Fibroblast of lung (primary cell): Measurements from ENCODE around the gene CHN2. TPM values are rescaled to one million over a fixed set of nuclear protein-coding genes. Genes with fewer than 3 reads are reported as not detected.

Experiments
- DNase-seq, 2 donors: peaks; one replicate each; pipeline versions ENCODE4 v3.0.0 to v3.0.0-alpha.2; 2010; ENCODE audit warnings: low read depth in 2 of 2
- H2AFZ ChIP-seq: 2 replicates; pipeline ENCODE4 v1.5.1; 2012; ENCODE audit warnings: low read length, control low read depth, inconsistent platforms
- H3K27ac ChIP-seq: 2 replicates; pipeline ENCODE4 v1.5.1; 2011; ENCODE audit warnings: low read length, control low read depth; ENCODE audit not compliant: insufficient read depth
- H3K27me3 ChIP-seq: 2 replicates; pipeline ENCODE4 v1.5.1; 2011; ENCODE audit warnings: mild to moderate bottlenecking, low read length; ENCODE audit not compliant: control insufficient read depth, insufficient read depth
- H3K36me3 ChIP-seq: 2 replicates; pipeline ENCODE4 v1.5.1; 2011; ENCODE audit warnings: low read length; ENCODE audit not compliant: control insufficient read depth, insufficient read depth
- H3K4me1 ChIP-seq: 2 replicates; pipeline ENCODE4 v1.5.1; 2011; ENCODE audit warnings: low read length; ENCODE audit not compliant: control insufficient read depth, insufficient read depth; ENCODE audit errors: extremely low read depth
- H3K4me2 ChIP-seq: 2 replicates; pipeline ENCODE4 v1.5.1; 2011; ENCODE audit warnings: low read length, control low read depth; ENCODE audit not compliant: insufficient read depth; ENCODE audit errors: extremely low read depth
- H3K4me3 ChIP-seq, 4 experiments: fragments of 200-600 bp in 1 of 4; sonication (generic) in 1 of 4; replicated peaks in 1 of 4; 2 replicates each; pipeline ENCODE4 v1.5.1; 2011 to 2016; ENCODE audit warnings: low read length in 4 of 4, low read depth in 3 of 4, mild to moderate bottlenecking in 3 of 4, control low read depth in 2 of 4, inconsistent platforms in 1 of 4, mixed read lengths in 1 of 4; ENCODE audit not compliant: insufficient read depth in 1 of 4; ENCODE audit errors: control extremely low read depth in 1 of 4
- H3K79me2 ChIP-seq: 2 replicates; pipeline ENCODE4 v1.5.1; 2012; ENCODE audit warnings: mild to moderate bottlenecking, low read length, inconsistent platforms; ENCODE audit not compliant: control insufficient read depth, insufficient read depth
- H3K9ac ChIP-seq: 2 replicates; pipeline ENCODE4 v1.5.1; 2011; ENCODE audit warnings: mild to moderate bottlenecking, low read length, control low read depth; ENCODE audit not compliant: insufficient read depth
- H3K9me3 ChIP-seq: 2 replicates; pipeline ENCODE4 v1.5.1; 2012; ENCODE audit warnings: low read depth, low read length; ENCODE audit not compliant: control insufficient read depth, insufficient read depth
- H4K20me1 ChIP-seq: 2 replicates; pipeline ENCODE4 v1.5.1; 2011; ENCODE audit warnings: low read length; ENCODE audit not compliant: control insufficient read depth, insufficient read depth; ENCODE audit errors: extremely low read depth
- EZH2 ChIP-seq: IDR thresholded peaks from 2 replicates; pipeline ENCODE4 v1.5.1; 2012; ENCODE audit warnings: low read length, control low read depth, mild to moderate bottlenecking; ENCODE audit errors: missing control alignments
- polyA plus RNA-seq, 2 donors: library from polyadenylated mRNA; depleted of rRNA in 1 of 2; stranded (reverse) in 1 of 2; unstranded in 1 of 2; fragments of >200 nt; gene quantifications; 2 replicates each; pipeline ENCODE4 v1.2.1, GENCODE V29; 2011 to 2012; ENCODE audit warnings: missing spikeins in 1 of 2
- total RNA-seq: library from RNA; depleted of rRNA; stranded (reverse); fragments of >200 nt; gene quantifications from 2 replicates; pipeline ENCODE4 v1.2.1, GENCODE V29; 2014
- TF ChIP-seq, protein P1 (sequence below), 2 donors: IDR thresholded peaks in 1 of 2; conservative IDR thresholded peaks in 1 of 2; 1 replicate in 1 of 2; 2 replicates in 1 of 2; pipeline ENCODE4 v1.5.1; 2011 to 2012; ENCODE audit warnings: low read length in 2 of 2, control low read depth in 1 of 2, inconsistent platforms in 1 of 2, low read depth in 1 of 2, mild to moderate bottlenecking in 1 of 2

CHN2 gene
- total and polyA plus RNA-seq, 2 donors (not counting 1 experiment from before 2014, with no cell fraction given): 0.33 to 0.53 TPM

DNA sequence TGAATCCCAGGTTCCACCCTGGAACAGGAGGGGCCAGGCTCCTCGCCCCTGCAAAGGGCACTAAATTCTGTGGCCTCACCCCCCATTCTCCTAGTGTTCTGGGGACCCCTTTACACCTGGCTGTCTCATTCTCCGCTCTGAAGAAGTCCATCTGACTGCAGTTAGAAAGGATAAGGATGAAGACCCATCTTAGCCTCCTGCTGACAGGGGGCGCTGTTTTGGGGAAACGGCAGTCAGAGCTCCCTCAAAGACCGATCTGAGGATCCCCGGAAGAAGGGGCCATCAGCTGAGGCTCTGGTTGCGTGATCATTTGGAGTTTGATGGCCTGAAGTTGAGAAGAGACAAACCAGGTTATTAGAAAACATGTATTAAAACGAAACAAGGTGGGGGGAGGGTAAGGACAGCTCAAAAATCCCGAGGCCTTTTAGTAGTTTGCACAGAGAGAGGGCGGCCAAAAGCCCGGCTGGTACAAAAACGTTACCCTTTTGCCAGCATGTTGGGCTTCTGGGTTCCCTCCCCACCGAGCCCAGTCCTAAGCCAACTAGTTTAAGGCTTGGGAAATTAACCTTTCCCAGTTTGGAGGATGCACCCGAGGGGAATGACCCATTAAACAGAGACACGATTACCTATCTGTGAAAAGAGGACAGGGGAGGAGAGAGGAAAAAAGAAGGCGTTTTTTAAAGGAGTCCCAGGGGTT, 102.8 kb downstream of the CHN2 start:
- Histone ChIP-seq H4K20me1 (no peaks in the 10 kb centered on the region), H3K36me3 (no peaks in the 10 kb centered on the region), H3K27me3 (no peaks in the 10 kb centered on the region), H2AFZ (no peak overlapping the region), H3K79me2 (no peaks in the 10 kb centered on the region), H3K4me1 (no peaks in the 10 kb centered on the region), H3K27ac (no peak overlapping the region), H3K4me2 (no peak overlapping the region), H3K4me3 (no peak overlapping the region), H3K9me3 (no peaks in the 10 kb centered on the region), H3K9ac (no peak overlapping the region)
- DNase-seq: no peak
- TF ChIP-seq, protein P1, sequence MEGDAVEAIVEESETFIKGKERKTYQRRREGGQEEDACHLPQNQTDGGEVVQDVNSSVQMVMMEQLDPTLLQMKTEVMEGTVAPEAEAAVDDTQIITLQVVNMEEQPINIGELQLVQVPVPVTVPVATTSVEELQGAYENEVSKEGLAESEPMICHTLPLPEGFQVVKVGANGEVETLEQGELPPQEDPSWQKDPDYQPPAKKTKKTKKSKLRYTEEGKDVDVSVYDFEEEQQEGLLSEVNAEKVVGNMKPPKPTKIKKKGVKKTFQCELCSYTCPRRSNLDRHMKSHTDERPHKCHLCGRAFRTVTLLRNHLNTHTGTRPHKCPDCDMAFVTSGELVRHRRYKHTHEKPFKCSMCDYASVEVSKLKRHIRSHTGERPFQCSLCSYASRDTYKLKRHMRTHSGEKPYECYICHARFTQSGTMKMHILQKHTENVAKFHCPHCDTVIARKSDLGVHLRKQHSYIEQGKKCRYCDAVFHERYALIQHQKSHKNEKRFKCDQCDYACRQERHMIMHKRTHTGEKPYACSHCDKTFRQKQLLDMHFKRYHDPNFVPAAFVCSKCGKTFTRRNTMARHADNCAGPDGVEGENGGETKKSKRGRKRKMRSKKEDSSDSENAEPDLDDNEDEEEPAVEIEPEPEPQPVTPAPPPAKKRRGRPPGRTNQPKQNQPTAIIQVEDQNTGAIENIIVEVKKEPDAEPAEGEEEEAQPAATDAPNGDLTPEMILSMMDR (conservative IDR thresholded peaks at IDR 0.05 in 1 of 2, IDR thresholded peaks at IDR 0.05 in 1 of 2; ENCODE audit: low read depth in 1 of 2, low read length in 2 of 2): peak in 1 of 2 donors; percentile 5
- no peak for TF ChIP-seq EZH2

DNA sequence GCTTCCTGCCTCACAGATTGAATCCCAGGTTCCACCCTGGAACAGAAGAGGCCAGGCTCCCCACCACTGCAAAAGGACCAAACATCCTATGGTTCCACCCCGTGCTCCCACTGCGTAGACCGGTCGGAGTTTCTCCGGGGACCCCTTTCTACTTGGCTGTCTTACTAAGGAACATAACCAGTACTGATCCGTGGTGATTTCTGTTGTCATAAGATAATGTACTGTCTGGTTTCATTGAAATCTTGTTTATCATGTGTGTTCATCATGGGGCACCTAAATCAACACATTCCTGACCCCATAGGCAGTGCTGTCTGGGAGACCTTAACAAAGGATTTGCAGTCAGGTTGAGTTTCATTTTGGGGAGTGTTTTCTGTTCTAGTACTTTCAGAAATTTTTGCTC, 104.5 kb downstream of the CHN2 start:
- no peak overlapping the region for H2AFZ ChIP-seq
- no peaks in the 10 kb centered on the region for H3K27me3 ChIP-seq
- no peak overlapping the region for H3K4me2 ChIP-seq
- H3K79me2 ChIP-seq: no peaks in the 10 kb centered on the region
- no peaks in the 10 kb centered on the region for H3K4me1 ChIP-seq
- H4K20me1 ChIP-seq: no peaks in the 10 kb centered on the region
- no peak overlapping the region for H3K9ac ChIP-seq
- H3K4me3 ChIP-seq: no peak overlapping the region
- DNase-seq: no peak
- H3K36me3 ChIP-seq: no peaks in the 10 kb centered on the region
- H3K27ac ChIP-seq: no peak overlapping the region
- H3K9me3 ChIP-seq: no peaks in the 10 kb centered on the region
- no peak for TF ChIP-seq EZH2
- TF ChIP-seq, protein P1 (conservative IDR thresholded peaks at IDR 0.05 in 1 of 2, IDR thresholded peaks at IDR 0.05 in 1 of 2; ENCODE audit: low read depth in 1 of 2, low read length in 2 of 2): no peak

DNA sequence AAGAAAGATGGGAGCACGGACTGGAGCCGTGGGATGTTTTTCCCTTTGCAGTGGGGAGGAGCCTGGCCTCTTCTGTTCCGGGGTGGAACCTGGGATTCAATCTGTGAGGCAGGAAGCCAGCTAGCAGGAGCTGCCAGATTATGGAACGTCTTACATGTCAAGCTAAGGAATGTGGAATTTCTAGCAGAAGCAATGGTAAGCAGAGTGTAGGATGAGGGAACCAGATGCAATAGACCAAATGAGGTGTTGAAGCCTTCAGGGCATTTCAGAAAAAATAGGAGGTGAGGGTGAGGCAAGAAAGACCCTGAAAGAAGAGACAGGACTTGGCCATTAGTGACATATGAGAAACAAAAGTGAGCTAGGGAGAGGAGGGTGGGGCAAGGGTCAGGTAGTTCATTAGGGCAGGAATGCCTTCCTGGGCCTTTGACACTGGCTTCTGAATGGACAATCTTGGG, 105.5 kb downstream of the CHN2 start:
- no peaks in the 10 kb centered on the region for H3K9me3 ChIP-seq
- H3K4me1 ChIP-seq: no peaks in the 10 kb centered on the region
- H2AFZ ChIP-seq: no peak overlapping the region
- peak in 1 of 2 donors; percentile 13 for DNase-seq
- H3K4me3 ChIP-seq: no peak overlapping the region
- no peaks in the 10 kb centered on the region for H3K79me2 ChIP-seq
- H3K36me3 ChIP-seq: no peaks in the 10 kb centered on the region
- no peak overlapping the region for H3K27ac ChIP-seq
- TF ChIP-seq EZH2: no peak
- no peak overlapping the region for H3K9ac ChIP-seq
- H3K4me2 ChIP-seq: no peak overlapping the region
- no peaks in the 10 kb centered on the region for H4K20me1 ChIP-seq
- no peaks in the 10 kb centered on the region for H3K27me3 ChIP-seq
